ENCODE data around the gene COLEC11. TPM values are rescaled to one million over a fixed set of nuclear protein-coding genes. Genes with fewer than 3 reads are reported as not detected.

Gene COLEC11
- total RNA-seq, 2 experiments from 2014 or later = 0.47 TPM; not detected in 1

DNA sequence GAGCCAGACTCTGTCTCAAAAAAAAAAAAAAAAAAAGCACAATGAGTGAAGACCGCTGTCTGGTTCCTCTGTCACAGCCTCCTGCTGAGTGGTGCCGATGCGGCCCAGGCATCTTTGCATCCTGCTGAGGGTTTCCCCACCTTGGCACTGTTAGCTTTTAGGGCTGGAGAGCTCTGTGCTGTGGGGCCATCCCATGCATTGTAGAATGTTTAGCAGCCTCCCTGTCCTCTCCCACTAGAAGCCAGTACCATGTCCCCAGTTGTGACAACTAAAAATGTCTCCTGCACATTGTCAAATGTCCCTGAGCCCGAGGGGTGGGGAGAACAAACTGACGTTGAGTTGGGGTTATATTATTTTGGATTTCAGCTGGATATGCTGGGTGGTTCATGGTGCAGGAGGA is 7.9 kb upstream of the COLEC11 start:
- Histone ChIP-seq H3K27ac (ENCODE audit: low read depth in 1 of 2, low read length in 2 of 2) (no peak overlapping the region), H3K27me3 (ENCODE audit: control insufficient read depth in 1 of 2, insufficient read depth in 2 of 2, low read length in 2 of 2) (no peaks in the 10 kb centered on the region), H3K9me3 (ENCODE audit: control insufficient read depth in 1 of 2, insufficient read depth in 1 of 2, low read length in 2 of 2) (no peaks in the 10 kb centered on the region), H3K4me3 (ENCODE audit: low read length) (no peak overlapping the region), H3K36me3 (ENCODE audit: insufficient read depth, low read length) (peaks cover 22% of the 10 kb centered on the region), H3K4me1 (ENCODE audit: insufficient read depth, low read length) (no peaks in the 10 kb centered on the region)
- Mint-ChIP-seq H3K27me3 (no peaks in the 10 kb centered on the region), H3K4me3 (no peak overlapping the region), H3K27ac (no peak overlapping the region), H3K9me3 (no peaks in the 10 kb centered on the region), H3K4me1 (ENCODE audit: low read depth) (no peaks in the 10 kb centered on the region), H3K36me3 (ENCODE audit: low read depth) (peaks cover 58% of the 10 kb centered on the region)
- ATAC-seq (ENCODE audit: poor library complexity) (no peak), DNase-seq (no peak)
- ChIA-PET POLR2A (no interaction called here), CTCF (no interaction called here)
- intact Hi-C loops (cut with DNase I, micrococcal nuclease) = no loop called here
- TF ChIP-seq, protein P1, sequence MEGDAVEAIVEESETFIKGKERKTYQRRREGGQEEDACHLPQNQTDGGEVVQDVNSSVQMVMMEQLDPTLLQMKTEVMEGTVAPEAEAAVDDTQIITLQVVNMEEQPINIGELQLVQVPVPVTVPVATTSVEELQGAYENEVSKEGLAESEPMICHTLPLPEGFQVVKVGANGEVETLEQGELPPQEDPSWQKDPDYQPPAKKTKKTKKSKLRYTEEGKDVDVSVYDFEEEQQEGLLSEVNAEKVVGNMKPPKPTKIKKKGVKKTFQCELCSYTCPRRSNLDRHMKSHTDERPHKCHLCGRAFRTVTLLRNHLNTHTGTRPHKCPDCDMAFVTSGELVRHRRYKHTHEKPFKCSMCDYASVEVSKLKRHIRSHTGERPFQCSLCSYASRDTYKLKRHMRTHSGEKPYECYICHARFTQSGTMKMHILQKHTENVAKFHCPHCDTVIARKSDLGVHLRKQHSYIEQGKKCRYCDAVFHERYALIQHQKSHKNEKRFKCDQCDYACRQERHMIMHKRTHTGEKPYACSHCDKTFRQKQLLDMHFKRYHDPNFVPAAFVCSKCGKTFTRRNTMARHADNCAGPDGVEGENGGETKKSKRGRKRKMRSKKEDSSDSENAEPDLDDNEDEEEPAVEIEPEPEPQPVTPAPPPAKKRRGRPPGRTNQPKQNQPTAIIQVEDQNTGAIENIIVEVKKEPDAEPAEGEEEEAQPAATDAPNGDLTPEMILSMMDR (IDR thresholded peaks at IDR 0.05) = no peak

- DNase-seq = no peak
- Mint-ChIP-seq H3K27ac (no peak overlapping the region), H3K9me3 (no peaks in the 10 kb centered on the region), H3K4me3 (no peak overlapping the region), H3K27me3 (no peaks in the 10 kb centered on the region), H3K4me1 (ENCODE audit: low read depth) (no peaks in the 10 kb centered on the region), H3K36me3 (ENCODE audit: low read depth) (peaks cover 57% of the 10 kb centered on the region)
- ATAC-seq (ENCODE audit: poor library complexity) = no peak
- Histone ChIP-seq H3K4me1 (ENCODE audit: insufficient read depth, low read length) (no peaks in the 10 kb centered on the region), H3K4me3 (ENCODE audit: low read length) (no peak overlapping the region), H3K9me3 (ENCODE audit: control insufficient read depth in 1 of 2, insufficient read depth in 1 of 2, low read length in 2 of 2) (no peaks in the 10 kb centered on the region), H3K36me3 (ENCODE audit: insufficient read depth, low read length) (peaks cover 21% of the 10 kb centered on the region), H3K27ac (ENCODE audit: low read depth in 1 of 2, low read length in 2 of 2) (no peak overlapping the region), H3K27me3 (ENCODE audit: control insufficient read depth in 1 of 2, insufficient read depth in 2 of 2, low read length in 2 of 2) (no peaks in the 10 kb centered on the region)
- intact Hi-C loops (cut with DNase I, micrococcal nuclease) = no loop called here
- POLR2A ChIA-PET = no interaction called here
- CTCF ChIA-PET = no interaction called here
- TF ChIP-seq, protein P1 (IDR thresholded peaks at IDR 0.05) = no peak
These were observed 7.5 kb upstream of the COLEC11 start for GRCh38 chr2:3587432-3587831.

DNA sequence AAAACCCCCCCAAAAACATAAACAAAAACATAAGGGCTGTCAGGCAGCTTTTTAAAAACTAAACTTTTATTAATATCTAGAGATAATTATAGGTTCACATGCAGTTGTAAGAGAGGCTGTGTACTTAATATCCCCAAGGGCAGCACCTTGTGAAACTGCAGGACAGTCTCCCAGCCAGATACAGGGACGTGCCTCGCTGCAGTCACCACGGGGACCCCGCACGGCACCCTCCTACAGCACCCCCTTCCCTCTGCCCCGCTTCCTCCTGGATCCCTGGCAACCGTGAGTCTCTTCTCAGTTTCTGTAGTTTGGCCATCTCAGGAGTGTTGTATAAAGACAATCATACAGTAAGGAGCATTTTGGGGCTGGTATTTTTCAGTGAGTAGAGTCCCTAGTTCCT is 6.8 kb upstream of the COLEC11 start:
- H3K36me3 Mint-ChIP-seq (ENCODE audit: low read depth) = peaks cover 56% of the 10 kb centered on the region
- no peaks in the 10 kb centered on the region for H3K4me1 Mint-ChIP-seq (ENCODE audit: low read depth)
- DNase-seq = no peak
- CTCF ChIA-PET = no interaction called here
- H3K27ac ChIP-seq (ENCODE audit: low read depth in 1 of 2, low read length in 2 of 2) = no peak overlapping the region
- POLR2A ChIA-PET = no interaction called here
- H3K9me3 Mint-ChIP-seq = no peaks in the 10 kb centered on the region
- H3K4me1 ChIP-seq (ENCODE audit: insufficient read depth, low read length) = no peaks in the 10 kb centered on the region
- H3K27ac Mint-ChIP-seq = no peak overlapping the region
- no peaks in the 10 kb centered on the region for H3K9me3 ChIP-seq (ENCODE audit: control insufficient read depth in 1 of 2, insufficient read depth in 1 of 2, low read length in 2 of 2)
- TF ChIP-seq, protein P1 (IDR thresholded peaks at IDR 0.05) = no peak
- ATAC-seq (ENCODE audit: poor library complexity) = no peak
- H3K27me3 Mint-ChIP-seq = no peaks in the 10 kb centered on the region
- H3K36me3 ChIP-seq (ENCODE audit: insufficient read depth, low read length) = peaks cover 18% of the 10 kb centered on the region
- H3K4me3 Mint-ChIP-seq = no peak overlapping the region
- no peaks in the 10 kb centered on the region for H3K27me3 ChIP-seq (ENCODE audit: control insufficient read depth in 1 of 2, insufficient read depth in 2 of 2, low read length in 2 of 2)
- no peak overlapping the region for H3K4me3 ChIP-seq (ENCODE audit: low read length)
- intact Hi-C loops (cut with DNase I, micrococcal nuclease) = no loop called here
